SW480 (cell line): Measurements from ENCODE around the gene N4BP3.
A peak's percentile ranks its signal among the peaks of the same experiment; 100 is the strongest.

Experiments used
- DNase-seq: peaks from one replicate; pipeline ENCODE4 v3.0.0-alpha.2; 2016; ENCODE audit warnings: low spot score

Gene N4BP3

GRCh38 chr5:178104492-178104891 lies 8.8 kb upstream of the N4BP3 start:
- DNase-seq = peak; percentile 40

GRCh38 chr5:178106086-178106485 lies 7.2 kb upstream of the N4BP3 start:
- DNase-seq = no peak

GRCh38 chr5:178106556-178107239 lies 6.6 kb upstream of the N4BP3 start:
- no peak for DNase-seq

- DNase-seq = no peak
These were observed 5.5 kb upstream of the N4BP3 start for GRCh38 chr5:178107756-178108310.

GRCh38 chr5:178108446-178108845 lies 4.9 kb upstream of the N4BP3 start:
- DNase-seq = no peak

- DNase-seq = no peak
These were observed 4.4 kb upstream of the N4BP3 start for GRCh38 chr5:178108966-178109365.

- DNase-seq = no peak
These were observed 2.8 kb upstream of the N4BP3 start for GRCh38 chr5:178110511-178110910.

- no peak for DNase-seq
These were observed 1.4 kb upstream of the N4BP3 start for GRCh38 chr5:178111925-178112324.

GRCh38 chr5:178112545-178112944 lies 787 bp upstream of the N4BP3 start:
- no peak for DNase-seq

- DNase-seq = no peak
These were observed 551 bp downstream of the N4BP3 start for GRCh38 chr5:178113841-178114324.

- DNase-seq = peak; percentile 65
These were observed 1.2 kb downstream of the N4BP3 start for GRCh38 chr5:178114325-178115135.

- DNase-seq = no peak
These were observed 1.9 kb downstream of the N4BP3 start for GRCh38 chr5:178115136-178115813.

- no peak for DNase-seq
These were observed 2.4 kb downstream of the N4BP3 start for GRCh38 chr5:178115814-178116142.

- DNase-seq = peak; percentile 37
These were observed 3.0 kb downstream of the N4BP3 start for GRCh38 chr5:178116143-178116885.

GRCh38 chr5:178117923-178118701 lies 4.8 kb downstream of the N4BP3 start:
- DNase-seq = no peak

- DNase-seq = no peak
These were observed 6.7 kb downstream of the N4BP3 start for GRCh38 chr5:178119915-178120606.

GRCh38 chr5:178120607-178121357 lies 7.5 kb downstream of the N4BP3 start:
- peak; percentile 77 for DNase-seq

GRCh38 chr5:178121391-178122276 lies 8.3 kb downstream of the N4BP3 start:
- no peak for DNase-seq

GRCh38 chr5:178122346-178122745 lies 9.0 kb downstream of the N4BP3 start:
- no peak for DNase-seq
